HEK293 (cell line): ENCODE measurements around the gene PROCA1.
A peak's percentile ranks its signal among the peaks of the same experiment; 100 is the strongest.

Experiments
- BCL11B ChIP-seq: fragments of 450-650 bp; formaldehyde crosslinking; IDR thresholded peaks from 2 replicates; pipeline ENCODE4 v1.5.1; 2016; ENCODE audit warnings: low read depth, missing biosample characterization, missing genetic modification characterization
- GLIS1 ChIP-seq: fragments of 450-650 bp; formaldehyde crosslinking; IDR thresholded peaks from 2 replicates; pipeline ENCODE4 v1.5.1; 2016; ENCODE audit warnings: missing biosample characterization, missing genetic modification characterization
- GLIS2 ChIP-seq: fragments of 450-650 bp; formaldehyde crosslinking; IDR thresholded peaks from 2 replicates; pipeline ENCODE4 v1.5.1; 2016; ENCODE audit warnings: missing biosample characterization, missing genetic modification characterization
- HIC1 ChIP-seq: fragments of 450-650 bp; formaldehyde crosslinking; IDR thresholded peaks from 2 replicates; pipeline ENCODE4 v1.5.1; 2016; ENCODE audit warnings: missing biosample characterization, missing genetic modification characterization
- KLF1 ChIP-seq: fragments of 450-650 bp; formaldehyde crosslinking; IDR thresholded peaks from 2 replicates; pipeline ENCODE4 v1.5.1; 2016; ENCODE audit warnings: missing biosample characterization, missing genetic modification characterization
- SALL2 ChIP-seq: fragments of 450-650 bp; formaldehyde crosslinking; IDR thresholded peaks from 2 replicates; pipeline ENCODE4 v1.5.0; 2017; ENCODE audit warnings: missing biosample characterization, mild to moderate bottlenecking, missing genetic modification characterization, borderline replicate concordance
- SP2 ChIP-seq: fragments of 450-650 bp; formaldehyde crosslinking; IDR thresholded peaks from 2 replicates; pipeline ENCODE4 v1.5.1; 2016; ENCODE audit warnings: missing biosample characterization, missing genetic modification characterization
- SP7 ChIP-seq: fragments of 450-650 bp; formaldehyde crosslinking; IDR thresholded peaks from 2 replicates; pipeline ENCODE4 v1.5.1; 2016; ENCODE audit warnings: missing biosample characterization, missing genetic modification characterization
- YY1 ChIP-seq: fragments of 450-650 bp; formaldehyde crosslinking; IDR thresholded peaks from 2 replicates; pipeline ENCODE4 v1.5.1; 2018; ENCODE audit warnings: missing biosample characterization, missing genetic modification characterization
- ZBTB17 ChIP-seq: fragments of 450-650 bp; formaldehyde crosslinking; IDR thresholded peaks from 2 replicates; pipeline ENCODE4 v1.5.1; 2016; ENCODE audit warnings: missing biosample characterization, missing genetic modification characterization
- ZBTB7A ChIP-seq: fragments of 450-650 bp; formaldehyde crosslinking; IDR thresholded peaks from 2 replicates; pipeline ENCODE4 v1.5.1; 2016; ENCODE audit warnings: low read depth, missing biosample characterization, missing genetic modification characterization
- ZNF341 ChIP-seq: fragments of 450-650 bp; formaldehyde crosslinking; IDR thresholded peaks from 2 replicates; pipeline ENCODE4; 2016; ENCODE audit warnings: low read depth, missing biosample characterization, missing genetic modification characterization
- ZNF391 ChIP-seq: fragments of 450-650 bp; formaldehyde crosslinking; IDR thresholded peaks from 2 replicates; pipeline ENCODE4 v1.5.1; 2016; ENCODE audit warnings: low read depth, missing biosample characterization, missing genetic modification characterization, borderline replicate concordance
- ZNF555 ChIP-seq: fragments of 450-650 bp; formaldehyde crosslinking; conservative IDR thresholded peaks from 2 replicates; pipeline ENCODE4 v1.5.1; 2017; ENCODE audit warnings: missing biosample characterization, mild to moderate bottlenecking, missing genetic modification characterization, inconsistent platforms
- ZNF585B ChIP-seq: fragments of 450-650 bp; formaldehyde crosslinking; IDR thresholded peaks from 2 replicates; pipeline ENCODE4 v1.5.1; 2016; ENCODE audit warnings: missing biosample characterization, missing genetic modification characterization
- ZNF610 ChIP-seq: fragments of 450-650 bp; formaldehyde crosslinking; IDR thresholded peaks from 2 replicates; pipeline ENCODE4 v1.5.1; 2016; ENCODE audit warnings: missing biosample characterization, missing genetic modification characterization, borderline replicate concordance
- ZNF621 ChIP-seq: fragments of 450-650 bp; formaldehyde crosslinking; IDR thresholded peaks from 2 replicates; pipeline ENCODE4 v1.5.1; 2017; ENCODE audit warnings: missing biosample characterization, missing genetic modification characterization
- ZNF654 ChIP-seq: fragments of 450-650 bp; formaldehyde crosslinking; IDR thresholded peaks from 2 replicates; pipeline ENCODE4 v1.5.1; 2016; ENCODE audit warnings: low read depth, missing biosample characterization, missing genetic modification characterization
- ZNF777 ChIP-seq: fragments of 450-650 bp; formaldehyde crosslinking; IDR thresholded peaks from 2 replicates; pipeline ENCODE4 v1.5.1; 2017; ENCODE audit warnings: missing biosample characterization, missing genetic modification characterization, borderline replicate concordance
- ZNF791 ChIP-seq: fragments of 450-650 bp; formaldehyde crosslinking; IDR thresholded peaks from 2 replicates; pipeline ENCODE4 v1.5.1; 2016; ENCODE audit warnings: missing biosample characterization, missing genetic modification characterization
- ZNF843 ChIP-seq: fragments of 450-650 bp; formaldehyde crosslinking; IDR thresholded peaks from 2 replicates; pipeline ENCODE4 v1.5.1; 2016; ENCODE audit warnings: missing biosample characterization, missing genetic modification characterization
- ZSCAN18 ChIP-seq: fragments of 450-650 bp; formaldehyde crosslinking; IDR thresholded peaks from 2 replicates; pipeline ENCODE4 v1.5.1; 2016; ENCODE audit warnings: missing biosample characterization, missing genetic modification characterization
- ZSCAN23 ChIP-seq: fragments of 450-650 bp; formaldehyde crosslinking; IDR thresholded peaks from 2 replicates; pipeline ENCODE4 v1.5.1; 2016; ENCODE audit warnings: missing biosample characterization, missing genetic modification characterization
- TF ChIP-seq, protein P1 (sequence below): fragments of 450-650 bp; IDR thresholded peaks from 2 replicates; pipeline ENCODE4 v1.5.1; 2018; ENCODE audit warnings: missing biosample characterization, missing genetic modification characterization
- TF ChIP-seq, protein P2 (sequence below): fragments of 450-650 bp; formaldehyde crosslinking; IDR thresholded peaks from 2 replicates; pipeline ENCODE4 v1.5.1; 2016; ENCODE audit warnings: missing biosample characterization, missing genetic modification characterization, borderline replicate concordance
- TF ChIP-seq, protein P3 (sequence below): fragments of 450-650 bp; IDR thresholded peaks from 2 replicates; pipeline ENCODE4 v1.5.1; 2018; ENCODE audit warnings: missing biosample characterization, mild to moderate bottlenecking, missing genetic modification characterization

PROCA1 gene

DNA sequence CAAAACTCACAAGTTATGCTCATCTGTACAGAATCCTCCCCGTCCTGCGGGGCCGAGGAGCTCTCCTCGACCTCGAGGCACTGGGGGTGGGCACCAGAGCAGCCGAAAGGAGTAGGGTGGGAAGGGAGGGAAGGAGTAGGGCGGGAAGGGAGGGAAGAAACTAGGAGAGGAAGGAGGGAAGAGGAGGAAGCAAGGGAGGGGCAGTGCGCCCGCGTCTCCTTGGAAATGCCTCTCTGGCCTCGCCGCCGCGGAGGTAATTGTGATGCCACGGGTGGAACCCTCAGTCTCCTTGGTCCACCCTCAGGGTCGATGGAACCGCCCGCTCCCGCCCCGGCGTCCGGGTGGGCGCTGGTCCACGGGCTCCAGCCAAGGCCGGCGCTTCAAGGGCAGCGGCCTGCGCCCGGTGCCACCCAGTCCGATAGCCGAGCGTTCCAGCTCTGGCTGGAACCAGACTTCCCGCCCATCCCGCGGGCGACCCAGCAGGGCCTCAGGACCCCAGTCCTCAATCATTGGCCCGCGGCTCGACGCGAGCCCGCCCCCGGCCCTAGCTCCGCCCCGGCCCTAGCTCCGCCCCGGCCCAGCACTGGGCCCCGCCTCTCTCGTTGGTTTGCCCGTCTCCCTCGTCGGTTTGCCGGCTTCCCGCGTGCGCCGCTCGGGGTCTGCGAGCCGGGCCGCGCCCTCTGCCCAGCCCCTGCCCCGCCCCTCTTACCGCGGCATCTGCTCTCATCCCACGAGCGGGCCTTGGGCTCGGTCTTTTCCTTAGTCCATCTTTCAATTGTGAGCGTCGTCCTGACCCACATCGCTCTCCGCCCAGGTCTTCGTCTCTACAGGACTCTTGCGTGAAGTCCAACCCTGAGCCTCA lies 596 bp downstream of the PROCA1 start (continued):
- TF ChIP-seq ZSCAN18 (no peak), ZSCAN23 (tag by site-specific recombination) (peak; percentile 27; the same call in 1 of the 2 replicates), ZNF843 (tag by site-specific recombination) (0 out of 2 replicates have a peak, but pooled peaks have one; percentile 40), ZNF654 (tag by site-specific recombination) (no peak), ZNF610 (tag by site-specific recombination) (peak; percentile 40; the same call in 1 of the 2 replicates), HIC1 (tag by site-specific recombination) (peak; percentile 97), KLF1 (tag by site-specific recombination) (peak; percentile 93), ZNF555 (no peak), ZNF585B (no peak), SP7 (tag by site-specific recombination) (peak; percentile 82), ZBTB17 (tag by site-specific recombination) (peak; percentile 96), YY1 (tag by site-specific recombination) (0 out of 2 replicates have a peak, but pooled peaks have one; percentile 35), ZNF791 (tag by site-specific recombination) (no peak), ZNF777 (no peak), ZNF341 (tag by site-specific recombination) (peak; percentile 69), SALL2 (no peak), BCL11B (tag by site-specific recombination) (peak; percentile 75; the same call in 1 of the 2 replicates), ZNF621 (tag by site-specific recombination) (no peak), GLIS2 (tag by site-specific recombination) (peak; percentile 38; the same call in 1 of the 2 replicates), ZNF391 (tag by site-specific recombination) (0 out of 2 replicates have a peak, but pooled peaks have one; percentile 13), SP2 (tag by site-specific recombination) (peak; percentile 84), GLIS1 (tag by site-specific recombination) (peak; percentile 14; the same call in 1 of the 2 replicates), ZBTB7A (peak; percentile 45; the same call in 1 of the 2 replicates)
- TF ChIP-seq, protein P1, sequence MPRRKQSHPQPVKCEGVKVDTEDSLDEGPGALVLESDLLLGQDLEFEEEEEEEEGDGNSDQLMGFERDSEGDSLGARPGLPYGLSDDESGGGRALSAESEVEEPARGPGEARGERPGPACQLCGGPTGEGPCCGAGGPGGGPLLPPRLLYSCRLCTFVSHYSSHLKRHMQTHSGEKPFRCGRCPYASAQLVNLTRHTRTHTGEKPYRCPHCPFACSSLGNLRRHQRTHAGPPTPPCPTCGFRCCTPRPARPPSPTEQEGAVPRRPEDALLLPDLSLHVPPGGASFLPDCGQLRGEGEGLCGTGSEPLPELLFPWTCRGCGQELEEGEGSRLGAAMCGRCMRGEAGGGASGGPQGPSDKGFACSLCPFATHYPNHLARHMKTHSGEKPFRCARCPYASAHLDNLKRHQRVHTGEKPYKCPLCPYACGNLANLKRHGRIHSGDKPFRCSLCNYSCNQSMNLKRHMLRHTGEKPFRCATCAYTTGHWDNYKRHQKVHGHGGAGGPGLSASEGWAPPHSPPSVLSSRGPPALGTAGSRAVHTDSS (tag by site-specific recombination): peak; percentile 89
- TF ChIP-seq, protein P2, sequence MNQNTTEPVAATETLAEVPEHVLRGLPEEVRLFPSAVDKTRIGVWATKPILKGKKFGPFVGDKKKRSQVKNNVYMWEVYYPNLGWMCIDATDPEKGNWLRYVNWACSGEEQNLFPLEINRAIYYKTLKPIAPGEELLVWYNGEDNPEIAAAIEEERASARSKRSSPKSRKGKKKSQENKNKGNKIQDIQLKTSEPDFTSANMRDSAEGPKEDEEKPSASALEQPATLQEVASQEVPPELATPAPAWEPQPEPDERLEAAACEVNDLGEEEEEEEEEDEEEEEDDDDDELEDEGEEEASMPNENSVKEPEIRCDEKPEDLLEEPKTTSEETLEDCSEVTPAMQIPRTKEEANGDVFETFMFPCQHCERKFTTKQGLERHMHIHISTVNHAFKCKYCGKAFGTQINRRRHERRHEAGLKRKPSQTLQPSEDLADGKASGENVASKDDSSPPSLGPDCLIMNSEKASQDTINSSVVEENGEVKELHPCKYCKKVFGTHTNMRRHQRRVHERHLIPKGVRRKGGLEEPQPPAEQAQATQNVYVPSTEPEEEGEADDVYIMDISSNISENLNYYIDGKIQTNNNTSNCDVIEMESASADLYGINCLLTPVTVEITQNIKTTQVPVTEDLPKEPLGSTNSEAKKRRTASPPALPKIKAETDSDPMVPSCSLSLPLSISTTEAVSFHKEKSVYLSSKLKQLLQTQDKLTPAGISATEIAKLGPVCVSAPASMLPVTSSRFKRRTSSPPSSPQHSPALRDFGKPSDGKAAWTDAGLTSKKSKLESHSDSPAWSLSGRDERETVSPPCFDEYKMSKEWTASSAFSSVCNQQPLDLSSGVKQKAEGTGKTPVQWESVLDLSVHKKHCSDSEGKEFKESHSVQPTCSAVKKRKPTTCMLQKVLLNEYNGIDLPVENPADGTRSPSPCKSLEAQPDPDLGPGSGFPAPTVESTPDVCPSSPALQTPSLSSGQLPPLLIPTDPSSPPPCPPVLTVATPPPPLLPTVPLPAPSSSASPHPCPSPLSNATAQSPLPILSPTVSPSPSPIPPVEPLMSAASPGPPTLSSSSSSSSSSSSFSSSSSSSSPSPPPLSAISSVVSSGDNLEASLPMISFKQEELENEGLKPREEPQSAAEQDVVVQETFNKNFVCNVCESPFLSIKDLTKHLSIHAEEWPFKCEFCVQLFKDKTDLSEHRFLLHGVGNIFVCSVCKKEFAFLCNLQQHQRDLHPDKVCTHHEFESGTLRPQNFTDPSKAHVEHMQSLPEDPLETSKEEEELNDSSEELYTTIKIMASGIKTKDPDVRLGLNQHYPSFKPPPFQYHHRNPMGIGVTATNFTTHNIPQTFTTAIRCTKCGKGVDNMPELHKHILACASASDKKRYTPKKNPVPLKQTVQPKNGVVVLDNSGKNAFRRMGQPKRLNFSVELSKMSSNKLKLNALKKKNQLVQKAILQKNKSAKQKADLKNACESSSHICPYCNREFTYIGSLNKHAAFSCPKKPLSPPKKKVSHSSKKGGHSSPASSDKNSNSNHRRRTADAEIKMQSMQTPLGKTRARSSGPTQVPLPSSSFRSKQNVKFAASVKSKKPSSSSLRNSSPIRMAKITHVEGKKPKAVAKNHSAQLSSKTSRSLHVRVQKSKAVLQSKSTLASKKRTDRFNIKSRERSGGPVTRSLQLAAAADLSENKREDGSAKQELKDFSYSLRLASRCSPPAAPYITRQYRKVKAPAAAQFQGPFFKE (tag by site-specific recombination): no peak
- TF ChIP-seq, protein P3, sequence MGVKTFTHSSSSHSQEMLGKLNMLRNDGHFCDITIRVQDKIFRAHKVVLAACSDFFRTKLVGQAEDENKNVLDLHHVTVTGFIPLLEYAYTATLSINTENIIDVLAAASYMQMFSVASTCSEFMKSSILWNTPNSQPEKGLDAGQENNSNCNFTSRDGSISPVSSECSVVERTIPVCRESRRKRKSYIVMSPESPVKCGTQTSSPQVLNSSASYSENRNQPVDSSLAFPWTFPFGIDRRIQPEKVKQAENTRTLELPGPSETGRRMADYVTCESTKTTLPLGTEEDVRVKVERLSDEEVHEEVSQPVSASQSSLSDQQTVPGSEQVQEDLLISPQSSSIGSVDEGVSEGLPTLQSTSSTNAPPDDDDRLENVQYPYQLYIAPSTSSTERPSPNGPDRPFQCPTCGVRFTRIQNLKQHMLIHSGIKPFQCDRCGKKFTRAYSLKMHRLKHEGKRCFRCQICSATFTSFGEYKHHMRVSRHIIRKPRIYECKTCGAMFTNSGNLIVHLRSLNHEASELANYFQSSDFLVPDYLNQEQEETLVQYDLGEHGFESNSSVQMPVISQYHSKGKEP: 0 out of 2 replicates have a peak, but pooled peaks have one; percentile 41
